Measurements from ENCODE around the gene HS2ST1. TPM values are rescaled to one million over a fixed set of nuclear protein-coding genes. Genes with fewer than 3 reads are reported as not detected.

HS2ST1 gene
- total RNA-seq, 1 experiment from 2014 or later = 27.5 TPM

- no peak for DNase-seq (ENCODE audit: low read depth)
These were observed 197.4 kb downstream of the HS2ST1 start for GRCh38 chr1:87111659-87112371.

- DNase-seq (ENCODE audit: low read depth) = peak; percentile 83
These were observed 198.9 kb downstream of the HS2ST1 start for GRCh38 chr1:87113313-87113712.

GRCh38 chr1:87115317-87115890 lies 201.0 kb downstream of the HS2ST1 start:
- DNase-seq (ENCODE audit: low read depth) = peak; percentile 88

GRCh38 chr1:87115891-87116290 lies 201.5 kb downstream of the HS2ST1 start:
- no peak for DNase-seq (ENCODE audit: low read depth)

GRCh38 chr1:87117761-87118368 lies 203.4 kb downstream of the HS2ST1 start:
- peak; percentile 40 for DNase-seq (ENCODE audit: low read depth)

- DNase-seq (ENCODE audit: low read depth) = no peak
These were observed 205.2 kb downstream of the HS2ST1 start for GRCh38 chr1:87119541-87120140.

GRCh38 chr1:87120779-87121178 lies 206.3 kb downstream of the HS2ST1 start:
- no peak for DNase-seq (ENCODE audit: low read depth)

- no peak for DNase-seq (ENCODE audit: low read depth)
These were observed 207.3 kb downstream of the HS2ST1 start for GRCh38 chr1:87121711-87122163.

- DNase-seq (ENCODE audit: low read depth) = no peak
These were observed 207.8 kb downstream of the HS2ST1 start for GRCh38 chr1:87122243-87122642.

GRCh38 chr1:87123610-87124009 lies 209.2 kb downstream of the HS2ST1 start:
- no peak for DNase-seq (ENCODE audit: low read depth)

- no peak for DNase-seq (ENCODE audit: low read depth)
These were observed 212.6 kb downstream of the HS2ST1 start for GRCh38 chr1:87126886-87127505.

- no peak for DNase-seq (ENCODE audit: low read depth)
These were observed 213.1 kb downstream of the HS2ST1 start for GRCh38 chr1:87127581-87127980.

GRCh38 chr1:87129038-87129437 lies 214.6 kb downstream of the HS2ST1 start:
- DNase-seq (ENCODE audit: low read depth) = no peak

GRCh38 chr1:87129606-87130005 lies 215.2 kb downstream of the HS2ST1 start:
- DNase-seq (ENCODE audit: low read depth) = no peak

- DNase-seq (ENCODE audit: low read depth) = no peak
These were observed 216.0 kb downstream of the HS2ST1 start for GRCh38 chr1:87130438-87130837.

- DNase-seq (ENCODE audit: low read depth) = peak; percentile 76
These were observed 217.4 kb downstream of the HS2ST1 start for GRCh38 chr1:87131809-87132283.

GRCh38 chr1:87132284-87132870 lies 217.9 kb downstream of the HS2ST1 start:
- DNase-seq (ENCODE audit: low read depth) = no peak

- peak; percentile 35 for DNase-seq (ENCODE audit: low read depth)
These were observed 219.6 kb downstream of the HS2ST1 start for GRCh38 chr1:87134061-87134460.

GRCh38 chr1:87134625-87135328 lies 220.3 kb downstream of the HS2ST1 start:
- no peak for DNase-seq (ENCODE audit: low read depth)

- DNase-seq (ENCODE audit: low read depth) = no peak
These were observed 220.9 kb downstream of the HS2ST1 start for GRCh38 chr1:87135329-87135712.

Measured in RPMI7951 (cell line).